ENCODE data around the gene HOATZ. TPM values are rescaled to one million over a fixed set of nuclear protein-coding genes. Genes with fewer than 3 reads are reported as not detected.

Gene HOATZ
- total RNA-seq, 2 donors from 2014 or later: not detected

DNA sequence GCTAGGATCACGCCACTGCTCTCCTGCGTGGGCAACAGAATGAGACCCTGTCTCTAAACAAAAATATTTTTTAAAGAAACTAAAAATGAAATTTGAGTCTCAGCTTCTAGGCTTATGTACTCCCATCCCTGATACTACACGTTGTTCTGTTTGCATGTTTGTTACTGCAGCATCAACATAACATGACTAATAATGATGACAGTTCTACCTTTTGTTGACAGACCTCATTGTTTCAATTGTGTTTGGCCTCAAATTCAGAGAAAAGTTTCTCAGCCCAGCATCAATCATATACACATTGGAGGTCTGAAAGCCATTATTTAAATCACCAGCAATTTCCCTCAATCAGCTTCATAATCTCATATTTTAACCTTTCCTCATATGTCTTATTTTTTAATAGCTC lies 46.7 kb downstream of the HOATZ start:
- H3K36me3 ChIP-seq (replicated peaks in 1 of 2; ENCODE audit: insufficient read depth in 1 of 2, low read depth in 2 of 2): no peaks in the 10 kb centered on the region
- ATAC-seq (no peak), DNase-seq (no peak)
- TF ChIP-seq POLR2A (IDR thresholded peaks at IDR 0.05) (no peak), CTCF (IDR thresholded peaks at IDR 0.05) (no peak)
- intact Hi-C loops (cut with DNase I): no loop called here
- WGBS, 2 donors: 66 to 74% methylated on average over 3 of the region's 3 CpGs
- peak overlapping the region in 2 of 4 donors; percentile 17 to 26 for H3K27ac ChIP-seq
- H3K27me3 ChIP-seq: no peaks in the 10 kb centered on the region
- no peaks in the 10 kb centered on the region for H3K9me3 ChIP-seq
- H3K4me3 ChIP-seq: no peak overlapping the region
- peaks cover 11% of the 10 kb centered on the region for H3K4me1 ChIP-seq

- peak; percentile 56 for ATAC-seq
- DNase-seq: no peak
- no peaks in the 10 kb centered on the region for H3K27me3 ChIP-seq
- no peaks in the 10 kb centered on the region for H3K36me3 ChIP-seq (replicated peaks in 1 of 2; ENCODE audit: insufficient read depth in 1 of 2, low read depth in 2 of 2)
- no peak overlapping the region for H3K4me3 ChIP-seq
- H3K27ac ChIP-seq: peak overlapping the region in 2 of 4 donors; percentile 17 to 26
- no peak for TF ChIP-seq POLR2A (IDR thresholded peaks at IDR 0.05)
- no peak for TF ChIP-seq CTCF (IDR thresholded peaks at IDR 0.05)
- H3K4me1 ChIP-seq: peaks cover 11% of the 10 kb centered on the region
- no peaks in the 10 kb centered on the region for H3K9me3 ChIP-seq
- intact Hi-C loops (cut with DNase I): no loop called here
- WGBS, 2 donors: 54 to 62% methylated on average over 3 of the region's 3 CpGs
Measured at GRCh38 chr11:111561791-111562325, 47.3 kb downstream of the HOATZ start.

GRCh38 chr11:111562692-111563389 lies 48.3 kb downstream of the HOATZ start:
- no peaks in the 10 kb centered on the region for H3K36me3 ChIP-seq (replicated peaks in 1 of 2; ENCODE audit: insufficient read depth in 1 of 2, low read depth in 2 of 2)
- ATAC-seq: no peak
- 72 to 78% methylated on average over 10 of the region's 10 CpGs for WGBS, 2 donors
- intact Hi-C loops (cut with DNase I): no loop called here
- H3K27ac ChIP-seq: peak overlapping the region in 2 of 4 donors; percentile 17 to 26
- no peak overlapping the region for H3K4me3 ChIP-seq
- no peaks in the 10 kb centered on the region for H3K9me3 ChIP-seq
- no peaks in the 10 kb centered on the region for H3K27me3 ChIP-seq
- TF ChIP-seq CTCF (IDR thresholded peaks at IDR 0.05) (no peak), POLR2A (IDR thresholded peaks at IDR 0.05) (no peak)
- H3K4me1 ChIP-seq: peaks cover 11% of the 10 kb centered on the region
- DNase-seq: no peak

DNA sequence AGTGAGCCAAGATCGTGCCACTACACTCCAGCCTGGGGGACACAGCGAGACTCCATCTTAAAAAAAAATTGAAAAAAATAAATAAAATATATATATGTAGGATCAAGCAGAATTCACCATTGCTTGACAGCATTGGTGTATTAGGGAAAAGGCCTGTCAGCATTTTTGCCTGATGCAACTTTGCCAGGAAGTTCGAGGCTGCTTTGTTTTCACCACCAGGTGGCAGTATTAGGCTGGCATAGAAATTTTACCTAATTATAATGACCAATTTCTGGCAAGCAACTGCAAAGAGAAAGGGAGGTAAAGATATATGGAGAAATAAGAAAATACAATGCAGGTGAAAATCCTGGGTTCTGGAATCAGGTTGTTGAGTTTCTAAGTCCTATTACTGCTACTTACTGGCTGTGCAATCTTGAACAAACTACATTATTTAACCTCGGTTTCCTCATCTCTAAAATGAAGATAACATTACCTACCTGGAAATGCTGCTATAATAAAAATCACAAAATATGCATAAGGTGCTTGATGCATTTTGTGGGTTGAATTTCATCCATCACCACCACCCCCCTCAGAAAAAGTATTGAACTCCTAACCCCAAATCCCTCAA lies 50.6 kb downstream of the HOATZ start:
- H3K27ac ChIP-seq: no peak overlapping the region
- no peaks in the 10 kb centered on the region for H3K27me3 ChIP-seq
- intact Hi-C loops (cut with DNase I): no loop called here
- no peak overlapping the region for H3K4me3 ChIP-seq
- no peaks in the 10 kb centered on the region for H3K9me3 ChIP-seq
- H3K4me1 ChIP-seq: peaks cover 11% of the 10 kb centered on the region
- H3K36me3 ChIP-seq (replicated peaks in 1 of 2; ENCODE audit: insufficient read depth in 1 of 2, low read depth in 2 of 2): no peaks in the 10 kb centered on the region
- ATAC-seq (peak; percentile 69), DNase-seq (peak; percentile 70 to 76 (median 74))
- 59 to 60% methylated on average over 4 of the region's 4 CpGs for WGBS, 2 donors
- TF ChIP-seq CTCF (IDR thresholded peaks at IDR 0.05) (peak; percentile 78 to 98 (median 86)), POLR2A (IDR thresholded peaks at IDR 0.05) (no peak)

Data from body of pancreas (tissue), 4 donors.